GM18498 (cell line): Measurements from ENCODE around the gene DPCD.

ENCODE experiments used
- ATAC-seq: cut with Tn5 transposase; IDR thresholded peaks from one replicate; pipeline ENCODE4 v1.9.1; 2021; ENCODE audit warnings: mild to moderate bottlenecking, moderate library complexity; ENCODE audit not compliant: unreplicated experiment

DPCD gene

DNA sequence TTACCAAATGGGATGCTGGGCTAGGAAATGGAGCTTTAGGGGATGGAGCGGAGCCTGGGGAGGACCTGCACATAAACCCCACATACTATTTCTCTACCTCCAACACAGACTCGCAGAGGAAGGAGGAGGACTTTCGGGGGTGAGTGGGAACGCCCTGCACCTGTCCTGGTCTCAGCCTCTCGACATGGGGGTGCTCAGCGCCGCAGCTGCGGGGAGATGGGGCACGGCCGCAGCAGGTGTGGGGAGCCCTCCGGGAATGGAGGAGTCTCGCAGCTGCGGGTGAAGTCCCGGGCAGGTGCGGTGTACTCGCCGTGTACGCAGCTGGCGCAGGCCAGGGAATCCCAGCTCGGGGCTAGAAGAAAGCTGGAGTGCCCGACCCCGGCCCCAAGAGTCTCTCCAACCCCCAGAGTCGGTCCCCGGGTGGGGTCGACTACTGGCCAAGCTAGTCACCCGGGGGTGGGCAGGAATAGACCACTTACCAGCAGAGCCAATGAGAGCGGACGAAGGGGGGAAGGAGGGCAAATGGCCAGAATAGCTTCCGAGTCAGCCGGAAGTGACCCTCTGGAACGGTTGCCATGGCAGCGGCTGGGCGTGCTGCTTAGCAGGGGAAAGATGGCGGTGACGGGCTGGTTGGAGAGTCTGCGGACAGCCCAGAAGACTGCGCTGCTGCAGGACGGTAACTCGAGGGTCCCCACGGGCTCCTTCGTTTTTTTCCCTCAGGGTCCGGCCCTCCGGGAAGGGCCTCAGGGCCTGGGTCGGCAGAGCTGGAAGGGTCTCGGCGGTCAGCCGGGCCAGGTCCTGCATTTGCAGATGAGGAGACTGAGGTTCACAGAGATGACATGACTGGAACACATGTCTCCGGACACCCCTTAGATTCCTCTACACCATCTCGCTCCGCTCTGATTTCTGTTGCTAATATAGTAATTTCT, at the start of gene DPCD, which contains the start of gene POLL:
Gene DPCD, plus strand, starts transcription at position 597 of the 929 bp plus-strand sequence. Its CDS starts 16 bp downstream, at position 613.
Gene POLL, minus strand, starts transcription at position 533 of the 929 bp plus-strand sequence. CDS start 897 bp downstream, outside the sequence.
- ATAC-seq, result peak; percentile 97

DNA sequence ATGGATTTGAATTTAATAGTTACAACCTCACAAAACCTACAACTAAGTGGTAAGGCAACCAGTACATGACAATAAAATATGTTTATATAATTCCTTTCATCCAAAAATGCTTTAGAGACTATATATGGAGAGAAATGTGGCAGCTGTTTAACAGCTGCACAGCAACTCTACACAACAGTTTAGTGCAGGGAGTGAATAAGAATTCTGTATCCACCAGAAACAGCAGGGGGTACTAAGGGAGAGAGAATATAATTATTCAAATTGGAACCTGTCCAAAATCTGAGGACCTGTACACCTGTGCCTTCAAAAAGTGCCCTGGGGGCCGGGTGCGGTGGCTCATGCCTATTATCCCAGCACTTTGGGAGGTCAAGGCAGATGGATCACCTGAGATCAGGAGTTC, 49.7 kb upstream of the DPCD start:
- ATAC-seq, result no peak

DNA sequence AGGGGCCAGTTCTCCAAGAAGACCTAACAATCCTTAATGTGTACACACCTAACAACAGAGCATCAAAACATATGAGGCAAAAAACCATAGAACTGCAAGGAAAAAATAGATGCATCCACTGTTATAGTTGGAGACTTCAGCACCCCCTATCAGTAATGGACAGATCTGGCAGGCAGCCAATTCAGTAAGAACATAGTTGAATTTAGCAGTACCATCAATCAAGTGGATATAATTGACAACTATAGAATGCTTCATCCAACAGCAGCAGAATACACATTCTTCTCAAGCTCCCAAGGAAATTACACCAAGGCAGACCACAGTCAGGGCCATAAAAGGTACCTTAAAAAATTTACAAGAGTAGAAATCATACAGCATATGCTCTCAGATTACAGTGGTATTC, 42.2 kb upstream of the DPCD start:
- ATAC-seq, result no peak

DNA sequence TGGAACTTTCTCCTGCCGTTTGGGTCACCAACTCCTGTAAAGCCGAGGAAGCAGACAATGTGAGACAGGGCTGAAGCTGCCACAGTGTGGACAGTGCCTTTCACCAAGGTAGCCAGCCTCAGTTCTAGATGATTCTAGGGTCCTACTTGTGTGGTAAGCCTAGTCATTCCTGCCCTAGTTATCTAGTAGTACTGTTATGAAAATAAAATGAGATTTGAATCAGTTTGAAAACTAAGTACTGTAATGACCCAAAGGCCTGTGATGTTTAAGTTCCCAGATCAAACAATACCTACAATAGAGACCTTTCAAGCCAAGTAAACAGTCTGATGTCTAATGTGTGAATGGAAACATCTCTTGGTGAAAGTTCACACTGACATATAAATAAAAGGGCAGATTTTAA, 37.2 kb upstream of the DPCD start:
- ATAC-seq, result no peak

DNA sequence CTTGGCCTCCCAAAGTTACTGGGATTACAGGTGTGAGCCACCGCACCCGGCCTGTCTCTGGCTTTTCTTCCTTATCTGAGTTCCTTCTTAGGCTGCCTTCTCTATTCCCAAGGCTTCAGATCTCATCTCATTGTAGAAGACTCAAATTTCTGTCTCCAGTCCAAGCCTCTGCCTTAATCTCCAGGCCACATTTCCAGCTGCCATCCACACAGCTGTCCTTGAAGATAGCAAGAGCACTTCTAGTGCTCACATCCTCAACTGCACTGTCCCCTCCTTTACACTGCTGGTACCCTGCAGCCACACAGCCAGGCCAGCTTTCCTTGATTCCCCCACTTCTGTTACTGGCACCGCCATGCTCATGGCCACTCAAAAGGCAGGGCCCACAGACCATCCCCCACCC, 35.7 kb upstream of the DPCD start:
- ATAC-seq, result no peak

DNA sequence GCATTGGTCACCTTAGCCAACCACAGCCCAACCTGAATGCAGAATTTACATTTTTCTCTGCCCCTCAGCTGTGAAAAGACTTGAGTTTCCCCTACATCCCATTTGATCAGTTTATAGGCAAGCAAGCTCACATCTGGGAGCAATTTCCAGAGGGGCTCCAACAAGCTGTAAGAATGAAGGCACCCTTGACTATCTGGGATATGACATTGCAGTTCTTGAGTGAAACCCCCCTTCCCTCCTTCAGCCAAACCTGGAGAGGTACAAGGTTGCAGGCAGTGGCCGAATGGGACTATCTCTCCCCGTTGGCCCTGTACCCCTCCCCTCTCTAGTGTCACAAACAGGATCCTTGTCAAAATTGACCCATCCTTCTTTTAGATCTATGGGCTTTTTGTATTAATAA, 30.6 kb upstream of the DPCD start:
- no peak for ATAC-seq

DNA sequence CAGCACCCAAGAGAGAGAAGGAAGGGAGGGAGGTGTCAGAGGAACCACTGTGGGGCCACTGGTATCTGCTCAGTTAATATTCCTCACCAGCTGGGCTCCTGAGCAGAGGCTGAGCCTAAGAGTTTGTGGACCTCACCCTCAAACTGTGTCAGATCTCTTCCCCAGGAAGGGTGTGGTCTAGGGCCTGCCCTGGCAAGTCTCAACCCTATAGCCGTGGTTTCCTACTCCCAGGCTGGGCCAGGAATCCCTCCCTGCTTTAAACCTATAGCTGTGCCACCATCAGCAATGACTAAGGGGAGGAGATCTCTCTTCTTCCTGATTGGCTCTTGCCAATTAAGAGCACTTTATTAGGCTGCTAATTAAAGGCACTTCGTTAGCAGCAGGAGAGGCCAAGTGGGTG, 29.9 kb upstream of the DPCD start:
- no peak for ATAC-seq

DNA sequence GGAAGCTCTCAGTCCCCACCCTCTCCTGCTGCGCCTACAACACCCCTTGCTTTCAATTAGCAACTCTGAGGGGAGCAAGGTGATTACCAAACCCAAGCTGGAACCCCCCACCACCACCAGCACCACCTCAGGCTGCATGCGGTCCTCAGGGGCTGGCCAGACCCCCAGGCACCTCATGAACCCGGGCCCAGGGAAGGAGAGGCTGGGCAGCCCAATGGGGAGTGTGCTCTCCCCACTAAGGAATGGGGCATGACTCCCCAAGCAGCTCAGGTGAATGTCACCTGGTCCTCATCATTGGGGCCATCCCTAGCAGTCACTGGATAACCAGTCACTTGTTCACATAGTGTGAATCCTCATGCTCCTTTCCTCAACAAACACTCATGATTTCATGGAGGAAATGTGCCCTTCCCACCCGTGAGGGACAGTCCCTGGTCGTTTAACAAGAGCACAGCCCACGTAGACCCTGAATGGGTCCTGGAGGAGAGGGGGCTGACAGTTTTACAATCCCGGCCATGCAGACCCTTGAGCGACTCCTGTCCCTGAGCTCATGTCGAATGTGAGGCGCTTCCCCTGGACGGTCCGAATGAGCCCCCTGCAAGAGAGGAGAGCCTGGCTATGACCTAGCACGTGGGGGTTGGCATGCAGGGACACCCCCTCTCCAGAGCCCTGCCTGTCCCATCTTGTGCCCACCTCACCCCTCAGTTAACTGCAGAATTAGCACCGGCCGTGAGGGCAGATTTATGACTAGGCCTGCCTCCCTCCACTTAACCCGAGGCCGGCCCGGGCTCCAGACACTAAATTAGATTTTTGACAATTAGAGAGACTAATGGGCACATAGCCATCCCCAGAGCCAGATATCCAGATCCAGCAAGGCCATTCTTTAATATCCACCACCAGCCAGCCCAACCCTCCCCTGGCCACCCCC, 29.2 kb upstream of the DPCD start:
- ATAC-seq, result no peak

DNA sequence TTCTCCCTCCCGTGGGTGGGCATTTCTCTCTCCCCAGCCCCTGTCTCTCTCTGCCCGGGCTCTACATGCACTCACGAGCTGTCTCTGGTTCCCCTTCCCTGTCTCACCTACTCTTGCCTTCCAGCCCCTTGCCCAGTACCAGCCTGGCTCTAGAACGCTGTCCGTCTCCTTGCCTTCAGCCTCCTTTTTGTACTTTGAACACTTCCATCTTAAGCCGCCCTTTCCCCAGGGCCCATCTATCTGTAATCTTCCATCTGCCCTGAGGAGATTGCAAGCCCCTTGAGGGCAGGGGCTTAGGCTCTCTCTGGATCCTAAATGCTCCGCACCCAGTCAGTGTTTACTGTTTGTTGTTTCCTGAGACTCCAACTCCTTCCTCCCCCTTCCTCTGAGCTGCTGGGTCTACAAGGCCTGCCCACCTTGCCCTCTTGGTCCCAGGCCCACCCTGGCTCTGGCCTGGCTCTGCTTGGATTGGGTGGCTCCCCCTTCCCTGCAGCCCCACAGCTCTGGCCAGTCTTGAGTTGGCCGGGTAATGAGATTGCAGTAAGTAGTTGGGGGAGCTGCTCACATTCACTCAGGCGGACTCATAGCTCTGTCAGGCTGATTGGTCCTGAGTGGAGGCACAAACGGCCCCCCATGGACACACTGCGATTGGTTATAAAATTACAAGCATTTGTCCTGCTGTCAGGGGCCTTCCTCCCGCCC, 28.4 kb upstream of the DPCD start:
- no peak for ATAC-seq

DNA sequence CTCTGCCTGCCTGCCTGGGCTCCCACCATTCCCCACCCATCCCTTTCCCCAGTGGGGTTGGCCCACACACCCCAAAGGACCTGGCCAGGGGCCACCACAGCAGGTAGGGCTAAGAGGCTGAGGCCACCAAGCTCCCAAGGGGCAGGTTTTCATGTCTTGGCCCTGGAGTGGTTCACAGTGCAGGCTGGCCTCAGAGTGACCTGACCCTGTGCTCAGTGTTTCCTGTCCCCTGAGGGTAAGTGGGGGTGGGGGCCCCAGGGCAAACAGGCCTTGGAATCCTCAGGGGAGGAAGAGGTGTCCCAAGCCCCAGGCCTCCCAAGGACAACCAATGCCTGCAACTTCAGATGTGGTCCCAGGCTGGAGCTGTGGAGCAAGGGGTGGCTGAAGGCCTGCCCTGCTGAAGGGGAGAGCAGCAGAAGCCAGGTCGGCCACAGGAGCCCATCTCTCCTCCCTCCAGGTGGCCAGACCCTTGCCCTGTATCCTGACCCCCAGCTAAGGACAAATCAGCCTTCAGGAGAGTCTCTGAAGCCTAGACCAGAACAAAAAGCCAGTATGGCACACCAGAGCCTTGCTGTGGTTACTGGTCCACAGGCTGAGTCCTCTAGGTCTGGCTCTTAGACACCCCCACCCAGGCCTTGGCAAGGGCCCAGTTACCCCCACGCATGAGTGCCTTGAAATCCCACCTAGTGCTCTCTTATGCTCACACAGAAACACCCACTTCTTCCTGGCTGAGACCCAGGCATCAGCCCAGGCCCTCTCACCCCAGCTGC, 27.6 kb upstream of the DPCD start:
- no peak for ATAC-seq

DNA sequence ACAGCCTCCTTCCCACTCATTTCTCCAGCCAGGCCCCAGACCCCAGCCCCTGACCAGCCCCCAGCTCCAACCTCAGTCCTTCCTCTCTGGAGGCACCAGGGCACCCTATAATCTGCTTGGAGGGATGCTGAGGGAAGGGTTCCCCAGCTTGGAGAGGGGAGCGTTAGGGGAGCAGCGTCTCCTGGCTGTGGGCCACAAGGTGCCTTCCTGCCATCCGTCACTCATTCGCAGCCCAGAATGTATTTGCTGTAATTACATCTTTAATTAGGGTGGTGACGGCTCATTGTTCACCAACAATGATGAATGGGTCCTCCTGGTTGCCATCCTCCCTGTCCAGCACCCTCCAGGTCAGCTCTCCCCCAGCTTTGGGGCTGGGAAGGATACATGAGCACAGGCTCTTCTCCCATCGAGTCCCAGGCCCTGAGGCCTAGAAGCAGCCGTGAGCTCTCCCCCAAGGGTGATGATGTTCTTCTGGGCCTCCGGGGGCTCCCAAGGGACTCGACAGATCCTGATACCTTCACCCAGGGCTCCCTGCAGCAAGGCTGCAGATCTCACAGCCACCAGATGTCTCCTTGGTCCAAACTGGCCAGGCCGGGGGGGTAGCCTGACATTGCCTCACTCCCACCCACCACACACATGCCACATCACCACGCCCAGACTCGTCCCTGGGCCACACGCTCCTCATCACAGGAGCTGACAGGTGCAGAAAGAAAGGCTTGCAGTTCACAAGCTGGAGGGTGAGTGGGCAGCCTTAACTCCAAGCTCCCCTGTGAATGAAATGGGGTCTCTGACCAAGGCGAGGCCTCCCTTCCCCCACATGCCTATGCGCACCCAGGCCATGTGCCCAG, 26.8 kb upstream of the DPCD start:
- ATAC-seq, result no peak

DNA sequence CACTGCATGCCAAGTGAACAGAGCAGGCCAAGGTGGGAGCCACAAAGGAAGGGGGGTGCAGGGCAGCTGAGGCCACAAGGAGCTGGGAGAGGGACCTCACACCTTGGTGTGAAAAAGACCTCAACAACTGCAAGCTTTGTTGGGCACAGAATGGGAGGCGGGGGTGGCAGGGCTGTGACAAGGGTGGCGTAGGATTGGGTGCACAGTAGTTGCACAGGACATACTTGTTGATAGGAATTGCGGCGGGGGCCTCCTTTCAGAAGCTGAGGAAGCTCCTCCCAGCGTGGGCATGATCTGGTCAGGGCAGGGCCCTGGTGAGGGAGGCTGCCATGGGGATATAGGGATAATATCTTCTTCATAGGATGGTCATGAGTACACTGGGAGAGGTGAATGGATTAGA, 25.9 kb upstream of the DPCD start:
- no peak for ATAC-seq

DNA sequence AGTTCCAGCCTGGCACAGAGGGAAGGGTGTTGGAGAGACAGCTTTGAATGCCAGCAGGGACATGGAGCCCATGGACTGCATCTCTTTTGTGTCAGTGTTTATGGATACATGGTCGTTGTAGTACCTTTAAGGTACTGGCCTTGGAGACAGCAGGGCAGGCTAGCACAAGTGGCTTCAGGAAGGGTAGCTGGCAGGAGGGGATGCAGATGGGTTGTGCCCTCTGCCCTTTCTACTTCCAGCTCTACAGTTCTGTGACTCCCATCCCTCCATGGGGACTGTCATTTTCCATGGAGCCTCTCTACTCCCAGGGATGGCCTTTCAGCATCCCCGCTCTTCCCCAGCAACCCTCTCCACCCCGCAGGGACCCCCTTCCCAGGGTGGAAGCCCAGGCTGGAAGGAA, 25.1 kb upstream of the DPCD start:
- no peak for ATAC-seq

DNA sequence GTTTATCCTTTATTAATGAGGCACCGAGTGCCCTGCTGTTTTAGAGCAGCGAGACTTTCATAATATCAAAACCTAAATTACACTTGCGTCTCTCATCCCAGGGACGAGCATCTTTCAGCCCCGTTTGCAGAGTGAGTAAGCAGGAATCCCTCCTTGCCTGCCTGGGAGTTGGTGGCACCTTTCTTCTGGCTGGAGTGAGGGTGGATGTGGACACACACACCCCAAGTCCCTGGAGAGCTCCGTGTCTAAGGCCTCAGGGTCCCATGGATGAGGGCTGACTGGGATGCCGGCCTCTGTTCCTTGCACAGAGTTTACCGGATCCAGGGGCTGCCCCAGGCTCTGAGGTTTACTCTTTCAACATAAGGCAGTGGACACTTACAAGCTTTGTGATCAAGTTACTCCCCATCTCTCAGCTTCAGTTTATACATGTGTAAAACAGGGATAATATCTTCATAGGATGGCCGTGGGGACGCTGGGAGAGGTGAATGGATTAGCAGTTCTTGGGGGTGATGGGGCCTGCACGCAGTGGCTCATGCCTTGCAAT, 24.6 kb upstream of the DPCD start:
- ATAC-seq, result no peak

DNA sequence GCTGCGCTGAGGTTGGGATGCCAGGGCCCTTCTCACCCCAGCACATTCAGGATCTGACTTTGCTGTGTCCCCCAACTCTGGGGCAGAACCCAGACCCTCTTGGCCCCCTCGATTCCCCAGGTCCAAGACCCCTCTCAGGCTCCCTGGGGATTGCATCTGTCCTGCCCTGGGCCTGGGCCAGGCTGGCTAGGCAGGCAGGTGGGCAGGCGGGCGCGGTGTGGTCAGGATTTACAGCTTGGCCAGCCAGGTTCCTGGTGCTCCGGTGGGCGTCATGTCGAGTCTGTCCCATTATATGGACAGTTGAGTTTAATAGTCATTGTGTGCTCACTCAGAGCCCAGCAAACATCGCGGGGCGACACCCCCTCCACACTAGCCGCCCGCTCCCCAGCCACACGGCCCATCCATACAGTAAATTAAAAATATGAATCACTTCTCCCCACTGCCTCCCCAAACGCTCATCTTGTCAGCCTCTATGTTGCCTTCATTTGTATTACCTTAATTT, 23.6 kb upstream of the DPCD start:
- no peak for ATAC-seq

DNA sequence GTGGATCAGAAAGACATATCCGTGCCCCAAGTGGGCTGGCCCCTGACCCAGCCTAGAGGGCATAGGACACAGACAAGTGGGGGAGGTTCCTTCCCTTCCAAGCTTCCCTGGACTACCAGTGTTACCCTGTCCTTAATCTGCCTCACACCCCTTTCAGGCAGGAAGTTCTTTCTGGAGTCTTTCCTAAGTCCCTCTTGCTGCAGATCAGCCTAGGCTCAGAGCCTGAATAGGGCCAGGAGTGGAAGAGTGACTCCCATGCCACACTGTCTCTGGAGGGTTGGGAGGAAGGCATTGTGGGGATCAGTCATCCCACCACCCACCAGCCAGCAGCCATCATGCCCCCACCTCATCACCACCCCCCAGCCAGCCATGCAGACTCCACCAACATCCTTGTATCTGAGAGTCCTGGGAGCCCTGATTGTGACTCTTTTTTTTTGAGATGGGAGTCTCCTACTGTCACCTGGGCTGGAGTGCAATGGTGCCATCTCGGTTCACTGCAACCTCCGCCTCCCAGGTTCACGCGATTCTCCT, 22.7 kb upstream of the DPCD start:
- ATAC-seq, result no peak

DNA sequence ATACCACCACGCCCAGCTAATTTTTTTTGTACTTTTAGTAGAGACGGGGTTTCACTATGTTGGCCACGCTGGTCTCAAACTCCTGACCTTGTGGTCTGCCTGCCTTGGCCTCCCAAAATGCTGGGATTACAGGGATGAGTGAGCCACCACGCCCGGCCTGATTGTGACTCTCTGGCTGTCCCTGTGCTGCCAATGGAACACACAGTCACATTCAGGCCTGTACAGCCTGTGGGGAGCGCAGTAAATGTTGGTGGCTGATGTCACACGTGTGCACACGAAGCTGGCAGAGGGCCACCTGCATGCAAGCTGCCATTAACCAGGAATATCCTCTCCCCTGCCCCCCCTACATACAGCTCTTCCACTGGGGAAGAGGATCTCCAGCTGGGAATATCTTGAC, 22.2 kb upstream of the DPCD start:
- no peak for ATAC-seq

DNA sequence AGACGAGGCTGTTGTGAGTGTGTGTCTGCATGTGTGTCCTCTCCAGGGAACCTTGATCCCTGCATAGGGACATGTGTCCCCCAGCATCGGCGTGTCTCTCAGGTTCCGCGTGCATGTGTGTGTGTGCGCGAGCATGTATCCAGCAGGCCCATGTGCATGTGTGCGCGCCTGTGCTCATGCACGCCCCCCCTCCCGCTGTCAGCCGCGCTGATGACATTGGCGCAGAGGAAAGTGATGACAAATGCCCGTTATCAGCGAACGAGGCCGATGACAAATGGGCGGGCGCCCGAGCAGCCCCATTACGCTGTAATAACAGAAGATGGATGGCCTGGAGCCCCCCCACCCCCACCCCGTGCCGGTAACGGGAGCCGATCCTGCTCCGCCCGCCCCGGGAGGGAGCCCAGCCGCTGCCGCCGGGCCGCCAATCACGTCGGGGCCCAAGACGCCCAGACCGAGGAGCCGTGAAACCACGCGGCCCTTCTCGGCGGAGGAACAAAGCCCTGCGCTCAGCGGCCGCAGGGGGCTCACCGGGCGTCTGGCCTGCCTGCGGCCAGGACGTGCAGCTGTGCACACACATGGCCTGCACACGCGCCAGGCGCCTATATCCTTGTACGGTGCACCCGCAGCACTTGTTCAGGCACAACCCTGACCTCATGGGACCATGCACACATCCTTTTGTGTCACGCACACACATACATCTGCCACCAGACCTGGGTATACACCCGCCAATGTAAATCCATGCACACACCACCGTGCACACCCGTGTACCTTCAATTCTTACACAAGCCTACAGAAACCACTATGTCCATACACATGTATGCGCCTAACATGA, 21.6 kb upstream of the DPCD start:
- no peak for ATAC-seq
